MCF 10A (cell line): ENCODE measurements around the gene XXYLT1. TPM values are rescaled to one million over a fixed set of nuclear protein-coding genes. Genes with fewer than 3 reads are reported as not detected.
A peak's percentile ranks its signal among the peaks of the same experiment; 100 is the strongest.
"Not testable (repeated sequence)": the region's sequence is repeated elsewhere in the genome, so short reads cannot be mapped to it uniquely, and the experiment has no call there.

Experiments
- BruUV-seq: library from RNA; stranded (reverse); fragments of 400-500 nt; replicated peaks from 2 replicates; lab custom pipeline; 2021; lab: Mats Ljungman, UMichigan
- CTCF ChIA-PET: fragments of 300-600 bp; sonication (Branson Sonifier 250); formaldehyde crosslinking; extraction: SDS; loops from one replicate; lab custom pipeline; 2021; ENCODE audit warnings: antibody characterized with exemption, inconsistent platforms; lab: Yijun Ruan, JAX
- POLR2A ChIA-PET: fragments of 300-600, 350-650 bp; sonication (Branson Sonifier 250); formaldehyde crosslinking; extraction: SDS; loops from one replicate; lab custom pipeline; 2020; ENCODE audit warnings: antibody characterized with exemption, inconsistent platforms; lab: Yijun Ruan, JAX
- DNase-seq: peaks from one replicate; pipeline ENCODE4 v3.0.0-alpha.2; 2018; ENCODE audit not compliant: unreplicated experiment
- H3K27ac Mint-ChIP-seq: one replicate; pipeline ENCODE4 v1.8.0; 2022; ENCODE audit warnings: mild to moderate bottlenecking, low read depth, mixed read lengths; ENCODE audit not compliant: unreplicated experiment
- H3K27me3 Mint-ChIP-seq: one replicate; pipeline ENCODE4 v1.8.0; 2022; ENCODE audit warnings: mixed read lengths; ENCODE audit not compliant: insufficient read depth, unreplicated experiment
- H3K36me3 Mint-ChIP-seq: one replicate; pipeline ENCODE4 v1.8.0; 2022; ENCODE audit warnings: mild to moderate bottlenecking, moderate library complexity, mixed read lengths; ENCODE audit not compliant: insufficient read depth, unreplicated experiment
- H3K4me1 Mint-ChIP-seq: one replicate; pipeline ENCODE4 v1.8.0; 2022; ENCODE audit warnings: mixed read lengths; ENCODE audit not compliant: insufficient read depth, unreplicated experiment
- H3K4me3 Mint-ChIP-seq: one replicate; pipeline ENCODE4 v1.8.0; 2022; ENCODE audit warnings: mild to moderate bottlenecking, moderate library complexity, mixed read lengths; ENCODE audit not compliant: unreplicated experiment
- H3K9me3 Mint-ChIP-seq: one replicate; pipeline ENCODE4 v1.8.0; 2022; ENCODE audit warnings: mixed read lengths; ENCODE audit not compliant: unreplicated experiment
- CTCF ChIP-seq: fragments of 200-600 bp; IDR thresholded peaks from one replicate; pipeline ENCODE4 v1.8.0; 2022; ENCODE audit warnings: antibody characterized with exemption, mild to moderate bottlenecking; ENCODE audit not compliant: unreplicated experiment
- intact Hi-C: fragments of 100-400 bp; cut with micrococcal nuclease; formaldehyde crosslinking; loops from 2 replicates; pipeline ENCODE4 v1.14.1; 2022
- total RNA-seq: library from RNA; stranded (reverse); gene quantifications from 2 replicates; pipeline ENCODE4 v1.2.3, GENCODE V29; 2022

Gene XXYLT1
- total RNA-seq, 1 experiment from 2014 or later: 10.0 TPM

- ChIA-PET CTCF (interaction anchor here (1.5 kb wide), 1 partner anchor 20 kb away, joined by 11 read pairs; the partner anchor contains the start of gene XXYLT1), POLR2A (interaction anchor here (0.6 kb wide), 1 partner anchor 251 kb away, joined by 4 read pairs; no protein-coding TSS in a partner anchor)
- no TSS peak for BruUV-seq
- no peaks in the 10 kb centered on the region for H3K27me3 Mint-ChIP-seq
- peaks cover 9% of the 10 kb centered on the region for H3K4me1 Mint-ChIP-seq
- peaks cover 74% of the 10 kb centered on the region for H3K36me3 Mint-ChIP-seq
- no peak overlapping the region for H3K27ac Mint-ChIP-seq
- no peaks in the 10 kb centered on the region for H3K9me3 Mint-ChIP-seq
- no peak overlapping the region for H3K4me3 Mint-ChIP-seq
- TF ChIP-seq CTCF: no peak
- intact Hi-C loops: no loop called here
- DNase-seq: no peak
Observed at GRCh38 chr3:195291121-195291520, 20.2 kb upstream of the XXYLT1 start.

DNA sequence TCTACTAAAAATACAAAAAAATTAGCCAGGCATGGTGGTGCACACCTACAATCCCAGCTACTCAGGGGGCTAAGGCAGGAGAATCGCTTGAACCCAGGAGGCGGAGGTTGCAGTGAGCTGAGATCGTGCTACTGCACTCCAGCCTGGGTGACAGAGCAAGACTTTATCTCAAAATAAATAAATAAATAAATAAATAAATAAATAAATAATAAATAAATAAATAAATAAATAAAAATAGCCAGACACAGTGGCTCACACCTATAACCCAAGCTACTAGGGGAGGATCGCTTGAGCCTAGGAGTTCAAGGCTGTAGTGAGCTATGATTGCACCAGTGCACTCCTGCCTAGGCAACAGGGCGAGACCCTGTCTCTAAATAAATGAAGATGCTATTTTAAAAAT is 19.7 kb upstream of the XXYLT1 start:
- ChIA-PET CTCF (interaction anchor here (1.5 kb wide), 1 partner anchor 19 kb away, joined by 11 read pairs; the partner anchor contains the start of gene XXYLT1), POLR2A (interaction anchor here (0.6 kb wide), 1 partner anchor 252 kb away, joined by 4 read pairs; no protein-coding TSS in a partner anchor)
- intact Hi-C loops, H3K27me3 Mint-ChIP-seq, H3K27ac Mint-ChIP-seq, BruUV-seq, DNase-seq, H3K4me1 Mint-ChIP-seq, H3K9me3 Mint-ChIP-seq, H3K4me3 Mint-ChIP-seq: not testable (repeated sequence)
- H3K36me3 Mint-ChIP-seq: peaks cover 73% of the 10 kb centered on the region

DNA sequence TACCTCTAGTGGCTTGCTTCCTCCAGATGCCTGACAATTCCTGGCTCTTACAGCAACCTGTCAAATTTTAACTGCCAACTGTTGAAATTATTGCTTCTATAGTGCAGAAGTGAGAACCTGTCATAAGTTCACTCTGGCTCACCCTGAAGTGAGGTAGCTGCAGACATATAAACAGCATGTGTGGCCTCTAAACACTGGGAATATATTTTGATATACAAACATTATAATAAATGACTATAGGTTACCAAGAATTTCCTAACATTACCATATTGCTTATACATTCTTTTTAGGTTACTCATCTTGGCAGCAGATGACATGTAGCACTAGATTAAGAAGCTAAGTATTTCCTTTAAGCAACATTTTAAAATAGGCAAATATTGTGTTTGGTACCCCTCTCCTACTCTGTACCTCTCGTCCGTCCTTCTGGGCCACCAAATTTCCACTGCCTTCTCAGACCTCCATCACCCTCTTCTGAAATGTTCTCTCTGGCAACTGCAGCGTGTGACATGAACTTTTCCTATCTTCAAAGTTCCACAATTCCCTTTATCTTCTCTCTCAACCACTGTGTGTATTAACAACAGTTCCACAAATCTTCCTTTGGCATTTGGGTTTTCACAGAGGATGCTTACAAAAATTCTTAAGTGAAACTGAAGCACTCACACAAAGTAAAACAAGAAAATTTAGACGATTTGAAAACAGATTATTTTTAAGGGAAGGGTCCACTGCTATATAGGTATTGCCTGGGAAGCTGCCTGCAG is 15.3 kb upstream of the XXYLT1 start:
- peaks cover 64% of the 10 kb centered on the region for H3K36me3 Mint-ChIP-seq
- CTCF ChIA-PET: interaction anchor here (0.6 to 1.3 kb wide), 2 partner anchors 8 to 153 kb away, joined by 3 read pairs; no protein-coding TSS in a partner anchor
- no TSS peak for BruUV-seq
- DNase-seq: peak; percentile 55
- TF ChIP-seq CTCF: no peak
- POLR2A ChIA-PET: interaction anchor here (0.6 to 1.8 kb wide), 6 partner anchors 8 to 401 kb away, joined by 3 to 6 read pairs (median 4); partner anchors contain the start of gene PPP1R2
- intact Hi-C loops: loop anchor here (5.0 kb wide), 1 partner anchor 156 kb away; the partner anchor contains the start of gene ACAP2
- H3K4me3 Mint-ChIP-seq: no peak overlapping the region
- H3K9me3 Mint-ChIP-seq: no peaks in the 10 kb centered on the region
- H3K4me1 Mint-ChIP-seq: peaks cover 10% of the 10 kb centered on the region
- H3K27ac Mint-ChIP-seq: no peak overlapping the region
- H3K27me3 Mint-ChIP-seq: no peaks in the 10 kb centered on the region

- BruUV-seq: no TSS peak
- H3K27me3 Mint-ChIP-seq: no peaks in the 10 kb centered on the region
- no peak for TF ChIP-seq CTCF
- peaks cover 63% of the 10 kb centered on the region for H3K36me3 Mint-ChIP-seq
- ChIA-PET CTCF (no interaction called here), POLR2A (interaction anchor here (0.7 to 1.2 kb wide), 2 partner anchors 31 to 102 kb away, joined by 4 read pairs; no protein-coding TSS in a partner anchor)
- H3K4me3 Mint-ChIP-seq: no peak overlapping the region
- intact Hi-C loops: loop anchor here (5.0 kb wide), 1 partner anchor 157 kb away; the partner anchor contains the start of gene ACAP2
- H3K4me1 Mint-ChIP-seq: peaks cover 10% of the 10 kb centered on the region
- no peak for DNase-seq
- H3K9me3 Mint-ChIP-seq: no peaks in the 10 kb centered on the region
- no peak overlapping the region for H3K27ac Mint-ChIP-seq
Observed at GRCh38 chr3:195285372-195285771, 14.4 kb upstream of the XXYLT1 start.
